Esophagus (tissue), 2 donors: ENCODE data around the gene GALNT13. TPM values are rescaled to one million over a fixed set of nuclear protein-coding genes. Genes with fewer than 3 reads are reported as not detected.

Experiments
- H3K27ac ChIP-seq, 2 donors: one replicate each; pipeline ENCODE4 v1.5.1; 2013; ENCODE audit warnings: low read depth in 2 of 2, mild to moderate bottlenecking in 2 of 2, inconsistent platforms in 1 of 2, low read length in 1 of 2, moderate library complexity in 1 of 2
- H3K27me3 ChIP-seq, 2 donors: one replicate each; pipeline ENCODE4 v1.6.1; 2013; ENCODE audit warnings: low read length in 2 of 2, control low read depth in 1 of 2, mild to moderate bottlenecking in 1 of 2; ENCODE audit not compliant: insufficient read depth in 2 of 2, control insufficient read depth in 1 of 2
- H3K36me3 ChIP-seq, 2 donors: one replicate each; pipeline ENCODE4 v1.6.1; 2013; ENCODE audit warnings: low read length in 1 of 2; ENCODE audit not compliant: control insufficient read depth in 2 of 2, insufficient read depth in 2 of 2
- H3K4me1 ChIP-seq, 2 donors: one replicate each; pipeline ENCODE4 v1.6.1; 2013; ENCODE audit warnings: low read length in 1 of 2; ENCODE audit not compliant: control insufficient read depth in 2 of 2, insufficient read depth in 2 of 2
- H3K4me3 ChIP-seq, 2 donors: one replicate each; pipeline ENCODE4 v1.5.1; 2013; ENCODE audit warnings: low read length in 2 of 2, mild to moderate bottlenecking in 2 of 2, low read depth in 1 of 2, moderate library complexity in 1 of 2
- H3K9me3 ChIP-seq, 2 donors: one replicate each; pipeline ENCODE4 v1.6.1; 2013; ENCODE audit warnings: mild to moderate bottlenecking in 2 of 2, low read depth in 1 of 2, low read length in 1 of 2, moderate library complexity in 1 of 2; ENCODE audit not compliant: control insufficient read depth in 2 of 2, insufficient read depth in 1 of 2
- WGBS, 2 donors: extraction: QIAGEN DNeasy Blood & Tissue Kit; methylation state at CpG; one replicate each; pipeline ENCODE4 v1.1.7; 2013; 5-methylcytosine and 5-hydroxymethylcytosine counted together
- polyA plus RNA-seq, 2 donors: library from polyadenylated mRNA; stranded (reverse); fragments of 200-250 nt; gene quantifications; one replicate each; pipeline ENCODE4 v1.2.3, GENCODE V29; 2013
- donor health status: healthy with polysubstance abuse.
- donor health status: Bipolar disorder and iron deficiency.

The GALNT13 gene
- polyA plus RNA-seq, 2 donors, result 0.02 TPM; not detected in 1

DNA sequence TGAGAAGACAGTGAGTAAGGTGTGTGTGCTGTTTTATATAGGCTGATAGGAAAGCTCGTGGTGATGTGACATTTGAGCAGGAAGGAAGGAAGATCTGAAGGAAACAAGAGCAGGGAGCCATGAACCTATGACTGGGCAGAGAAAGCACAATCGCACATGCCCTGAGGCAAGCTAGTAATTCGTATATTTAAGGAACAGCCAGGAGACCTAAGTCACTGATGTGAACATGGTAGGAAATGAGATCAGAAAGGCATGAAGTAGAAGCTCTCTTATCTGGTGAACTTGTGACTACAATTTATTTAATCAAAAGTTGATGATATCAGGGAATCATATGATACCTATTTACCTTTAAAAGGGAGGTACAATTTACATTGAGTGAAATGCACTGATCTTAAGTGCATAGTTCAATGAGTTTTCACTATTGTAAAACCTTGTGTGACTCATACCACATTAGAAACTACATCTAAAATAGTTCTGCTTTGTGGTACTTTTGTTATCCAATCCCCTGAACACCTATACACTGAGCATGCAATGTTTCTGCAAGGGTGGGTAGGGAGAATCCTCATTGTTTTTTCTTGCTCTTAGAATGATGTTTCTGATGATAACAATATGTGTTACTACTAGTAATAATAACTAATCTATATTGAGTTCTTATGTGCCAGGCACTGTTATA lies 67.5 kb downstream of the GALNT13 start:
- no peaks in the 10 kb centered on the region for H3K4me1 ChIP-seq
- H3K4me3 ChIP-seq, result no peak overlapping the region
- no peak overlapping the region for H3K27ac ChIP-seq
- H3K9me3 ChIP-seq, result no peaks in the 10 kb centered on the region
- H3K36me3 ChIP-seq, result no peaks in the 10 kb centered on the region
- 64 to 68% methylated on average over 3 of the region's 3 CpGs for WGBS, 2 donors
- H3K27me3 ChIP-seq, result no peaks in the 10 kb centered on the region

DNA sequence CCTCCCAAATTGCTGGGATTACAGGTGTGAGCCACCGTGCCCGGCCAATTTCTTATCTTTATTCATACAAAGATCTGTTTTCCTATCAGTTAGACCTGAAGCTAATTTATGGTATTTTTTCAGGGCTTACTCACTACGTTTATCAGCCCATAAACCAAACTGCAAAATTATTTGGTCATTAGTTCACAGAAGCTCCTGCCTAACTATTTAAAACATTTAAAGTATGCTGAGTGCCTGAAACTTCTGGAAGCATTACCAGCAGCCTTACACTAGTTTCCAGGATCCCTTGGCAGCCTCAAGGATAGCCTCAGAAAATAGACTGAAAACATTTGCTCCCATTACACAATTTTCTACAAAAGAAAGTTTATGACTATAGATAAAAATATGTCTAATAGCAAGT lies 68.8 kb downstream of the GALNT13 start:
- no peaks in the 10 kb centered on the region for H3K27me3 ChIP-seq
- H3K27ac ChIP-seq, result no peak overlapping the region
- no peaks in the 10 kb centered on the region for H3K36me3 ChIP-seq
- no peak overlapping the region for H3K4me3 ChIP-seq
- WGBS, 2 donors, result 50 to 58% methylated on average over 3 of the region's 3 CpGs
- no peaks in the 10 kb centered on the region for H3K4me1 ChIP-seq
- no peaks in the 10 kb centered on the region for H3K9me3 ChIP-seq

- H3K4me1 ChIP-seq, result no peaks in the 10 kb centered on the region
- no peak overlapping the region for H3K27ac ChIP-seq
- WGBS, 2 donors, result 84 to 86% methylated on average over 8 of the region's 8 CpGs
- H3K36me3 ChIP-seq, result no peaks in the 10 kb centered on the region
- H3K4me3 ChIP-seq, result no peak overlapping the region
- no peaks in the 10 kb centered on the region for H3K9me3 ChIP-seq
- no peaks in the 10 kb centered on the region for H3K27me3 ChIP-seq
Measured at GRCh38 chr2:153944800-153945199, 73.1 kb downstream of the GALNT13 start.

GRCh38 chr2:153946036-153946435 lies 74.3 kb downstream of the GALNT13 start:
- no peak overlapping the region for H3K27ac ChIP-seq

GRCh38 chr2:153953761-153954160 lies 82.0 kb downstream of the GALNT13 start:
- H3K4me1 ChIP-seq, result no peaks in the 10 kb centered on the region
- no peaks in the 10 kb centered on the region for H3K9me3 ChIP-seq
- no peaks in the 10 kb centered on the region for H3K36me3 ChIP-seq
- H3K27me3 ChIP-seq, result no peaks in the 10 kb centered on the region
- no peak overlapping the region for H3K27ac ChIP-seq
- H3K4me3 ChIP-seq, result no peak overlapping the region

More at GRCh38 chr2:153946036-153946435, 74.3 kb downstream of the GALNT13 start:
- H3K4me1 ChIP-seq, result no peaks in the 10 kb centered on the region
- H3K27me3 ChIP-seq, result no peaks in the 10 kb centered on the region
- no peak overlapping the region for H3K4me3 ChIP-seq
- H3K9me3 ChIP-seq, result no peaks in the 10 kb centered on the region
- no peaks in the 10 kb centered on the region for H3K36me3 ChIP-seq

DNA sequence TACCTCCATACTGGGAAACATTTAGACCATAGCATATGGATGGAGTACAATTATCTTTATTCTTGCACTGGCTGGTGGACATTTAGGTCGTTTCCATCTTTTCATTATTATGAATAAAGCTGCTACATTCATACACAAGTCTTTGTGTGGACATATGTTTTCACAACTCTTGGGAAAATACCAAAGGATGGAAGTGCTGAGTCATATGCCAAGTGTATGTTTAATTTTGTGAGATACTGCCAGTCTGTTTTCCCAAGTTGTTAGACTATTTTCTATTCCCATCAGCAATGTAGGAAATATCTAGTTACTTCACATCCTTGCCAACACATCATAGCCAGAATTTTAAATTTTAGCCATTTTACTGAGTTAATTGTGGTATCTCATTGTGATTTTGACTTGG lies 91.5 kb downstream of the GALNT13 start:
- Histone ChIP-seq H3K4me3 (no peak overlapping the region), H3K27ac (no peak overlapping the region), H3K9me3 (peaks cover 6 to 7% of the 10 kb centered on the region in 2 donors), H3K36me3 (no peaks in the 10 kb centered on the region), H3K27me3 (no peaks in the 10 kb centered on the region), H3K4me1 (no peaks in the 10 kb centered on the region)
- WGBS, 2 donors, result 36 to 44% methylated on average over 1 of the region's 1 CpG

- Histone ChIP-seq H3K4me1 (no peaks in the 10 kb centered on the region), H3K27ac (no peak overlapping the region), H3K9me3 (no peaks in the 10 kb centered on the region), H3K36me3 (no peaks in the 10 kb centered on the region), H3K27me3 (no peaks in the 10 kb centered on the region), H3K4me3 (no peak overlapping the region)
- WGBS, 2 donors, result 54 to 68% methylated on average over 5 of the region's 5 CpGs
Measured at GRCh38 chr2:153967248-153967973, 95.7 kb downstream of the GALNT13 start.

- WGBS, 2 donors, result 58 to 63% methylated on average over 2 of the region's 2 CpGs
- Histone ChIP-seq H3K4me1 (no peaks in the 10 kb centered on the region), H3K4me3 (no peak overlapping the region), H3K9me3 (no peaks in the 10 kb centered on the region), H3K27ac (no peak overlapping the region), H3K27me3 (no peaks in the 10 kb centered on the region), H3K36me3 (no peaks in the 10 kb centered on the region)
Measured at GRCh38 chr2:153971250-153971649, 99.5 kb downstream of the GALNT13 start.

GRCh38 chr2:153971855-153972254 lies 100.1 kb downstream of the GALNT13 start:
- Histone ChIP-seq H3K36me3 (no peaks in the 10 kb centered on the region), H3K27ac (no peak overlapping the region), H3K4me3 (no peak overlapping the region), H3K27me3 (no peaks in the 10 kb centered on the region), H3K9me3 (no peaks in the 10 kb centered on the region), H3K4me1 (no peaks in the 10 kb centered on the region)
- WGBS, 2 donors, result 31 to 50% methylated on average over 1 of the region's 1 CpG

DNA sequence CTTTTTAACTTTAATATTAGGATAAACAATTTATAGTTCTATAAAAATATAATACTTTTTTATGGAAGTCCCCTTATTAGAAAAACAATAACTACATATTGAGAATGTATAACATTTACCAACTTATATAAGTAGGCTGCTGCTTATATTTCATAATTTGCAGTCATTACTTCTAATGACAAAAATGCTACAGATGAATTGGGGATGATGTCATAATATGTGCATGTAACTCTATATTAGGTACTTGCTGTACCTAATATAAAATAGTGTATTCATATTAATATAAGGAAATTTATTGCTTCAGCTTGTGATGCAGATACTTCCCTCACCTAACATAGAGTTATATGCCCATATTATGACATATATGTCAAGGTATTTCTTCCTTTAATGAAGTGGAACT lies 100.7 kb downstream of the GALNT13 start:
- Histone ChIP-seq H3K27ac (no peak overlapping the region), H3K36me3 (no peaks in the 10 kb centered on the region), H3K27me3 (no peaks in the 10 kb centered on the region), H3K4me3 (no peak overlapping the region), H3K9me3 (no peaks in the 10 kb centered on the region), H3K4me1 (no peaks in the 10 kb centered on the region)
